Glutamatergic neuron (in vitro differentiated cells): ENCODE data around the gene KCNMA1. TPM values are rescaled to one million over a fixed set of nuclear protein-coding genes. Genes with fewer than 3 reads are reported as not detected.

Source experiments
- DNase-seq: peaks from one replicate; pipeline ENCODE4 v3.0.0; 2022
- H3K27ac Mint-ChIP-seq: one replicate; pipeline ENCODE4 v1.8.0; 2020; ENCODE audit warnings: mild to moderate bottlenecking, mixed read lengths, inconsistent platforms; ENCODE audit not compliant: unreplicated experiment
- H3K27me3 Mint-ChIP-seq: one replicate; pipeline ENCODE4 v1.8.0; 2020; ENCODE audit warnings: mild to moderate bottlenecking, moderate library complexity, mixed read lengths, inconsistent platforms; ENCODE audit not compliant: unreplicated experiment
- H3K36me3 Mint-ChIP-seq: one replicate; pipeline ENCODE4 v1.8.0; 2020; ENCODE audit warnings: mild to moderate bottlenecking, mixed read lengths, inconsistent platforms; ENCODE audit not compliant: unreplicated experiment
- H3K4me1 Mint-ChIP-seq: one replicate; pipeline ENCODE4 v1.8.0; 2020; ENCODE audit warnings: mild to moderate bottlenecking, low read depth, mixed read lengths, inconsistent platforms; ENCODE audit not compliant: unreplicated experiment
- H3K4me3 Mint-ChIP-seq: one replicate; pipeline ENCODE4 v1.8.0; 2020; ENCODE audit warnings: mild to moderate bottlenecking, mixed read lengths, inconsistent platforms; ENCODE audit not compliant: unreplicated experiment
- H3K9me3 Mint-ChIP-seq: one replicate; pipeline ENCODE4 v1.8.0; 2020; ENCODE audit warnings: mild to moderate bottlenecking, moderate library complexity, mixed read lengths, inconsistent platforms; ENCODE audit not compliant: unreplicated experiment
- CTCF ChIP-seq: fragments of 200-600 bp; sonication (generic); IDR thresholded peaks from one replicate; pipeline ENCODE4 v1.5.0; 2021; ENCODE audit not compliant: partially characterized antibody, unreplicated experiment
- total RNA-seq: library from RNA; stranded (reverse); fragmentation: NEBNext Ultra II Directional; extraction: Animal tissue kit (Norgen Biotek cat#: 25700); gene quantifications from one replicate; pipeline ENCODE4 v1.2.1, GENCODE V29; 2021; ENCODE audit not compliant: unreplicated experiment

The KCNMA1 gene
- total RNA-seq, 1 donor from 2014 or later = 3.2 TPM

DNA sequence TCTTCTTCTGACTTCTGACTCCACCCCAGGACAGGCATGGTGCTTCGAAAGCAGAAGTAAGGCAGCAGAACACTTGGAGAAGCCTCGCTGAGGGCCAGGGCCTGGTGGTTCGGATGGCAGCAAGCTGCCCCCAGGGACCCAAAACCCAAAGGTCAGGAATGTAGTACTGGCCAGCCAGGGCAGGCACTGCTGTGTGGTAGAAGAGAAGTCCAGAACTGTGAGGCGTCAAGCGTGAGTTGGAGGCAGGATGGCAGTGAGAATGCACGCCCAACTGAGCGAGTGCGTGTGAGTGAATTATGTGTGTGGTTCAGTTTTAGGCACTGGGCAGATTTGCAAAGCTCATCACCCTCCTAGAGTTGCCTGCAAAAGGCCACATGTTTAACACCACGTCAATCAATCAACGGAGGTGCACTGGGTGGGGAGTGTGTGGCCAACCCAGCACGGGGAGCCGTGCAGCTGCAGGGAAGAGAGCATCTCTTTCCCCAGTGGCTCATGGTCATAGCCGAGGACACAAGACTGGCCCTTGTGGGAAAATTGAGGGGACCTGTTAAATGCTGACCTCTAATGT is 144.3 kb downstream of the KCNMA1 start:
- H3K4me3 Mint-ChIP-seq = no peak overlapping the region
- peaks cover 6% of the 10 kb centered on the region for H3K4me1 Mint-ChIP-seq
- no peaks in the 10 kb centered on the region for H3K36me3 Mint-ChIP-seq
- H3K9me3 Mint-ChIP-seq = no peaks in the 10 kb centered on the region
- DNase-seq = no peak
- no peaks in the 10 kb centered on the region for H3K27me3 Mint-ChIP-seq
- H3K27ac Mint-ChIP-seq = no peak overlapping the region
- TF ChIP-seq CTCF = no peak

- no peak overlapping the region for H3K27ac Mint-ChIP-seq
Observed at GRCh38 chr10:77492368-77492994, 145.1 kb downstream of the KCNMA1 start.

GRCh38 chr10:77490534-77491314 is 146.9 kb downstream of the KCNMA1 start:
- H3K36me3 Mint-ChIP-seq = peaks cover 8% of the 10 kb centered on the region
- H3K9me3 Mint-ChIP-seq = peaks cover 3% of the 10 kb centered on the region
- TF ChIP-seq CTCF = no peak
- no peak overlapping the region for H3K27ac Mint-ChIP-seq
- H3K4me3 Mint-ChIP-seq = no peak overlapping the region
- no peak for DNase-seq
- peaks cover 4% of the 10 kb centered on the region for H3K4me1 Mint-ChIP-seq
- no peaks in the 10 kb centered on the region for H3K27me3 Mint-ChIP-seq

More at GRCh38 chr10:77492368-77492994, 145.1 kb downstream of the KCNMA1 start:
- TF ChIP-seq CTCF = no peak
- no peaks in the 10 kb centered on the region for H3K27me3 Mint-ChIP-seq
- H3K4me3 Mint-ChIP-seq = no peak overlapping the region
- no peaks in the 10 kb centered on the region for H3K36me3 Mint-ChIP-seq
- DNase-seq = no peak
- peaks cover 1% of the 10 kb centered on the region for H3K9me3 Mint-ChIP-seq
- H3K4me1 Mint-ChIP-seq = peaks cover 6% of the 10 kb centered on the region

DNA sequence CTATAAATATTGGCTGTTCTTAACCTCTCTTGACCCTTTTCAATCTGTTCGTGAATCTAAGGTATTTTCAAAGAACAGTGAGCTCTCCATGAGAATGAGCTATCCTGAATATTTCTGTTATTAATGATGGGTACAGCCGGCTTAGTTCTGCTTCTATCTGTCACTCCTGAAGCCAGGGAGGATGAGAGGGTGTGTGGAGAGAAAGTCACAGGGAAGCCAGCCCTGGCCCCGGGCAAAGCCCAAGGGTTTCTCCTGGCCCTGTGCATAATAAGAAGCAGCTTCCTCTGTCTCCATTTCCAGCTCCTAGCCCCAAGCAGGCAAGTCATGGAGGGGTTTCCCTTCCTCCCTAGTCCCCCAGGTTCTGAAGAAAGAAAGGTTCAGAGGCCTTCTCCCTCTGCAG is 151.1 kb downstream of the KCNMA1 start:
- H3K4me3 Mint-ChIP-seq = no peak overlapping the region
- H3K9me3 Mint-ChIP-seq = peaks cover 3% of the 10 kb centered on the region
- peaks cover 4% of the 10 kb centered on the region for H3K4me1 Mint-ChIP-seq
- H3K27ac Mint-ChIP-seq = no peak overlapping the region
- no peak for TF ChIP-seq CTCF
- DNase-seq = no peak
- peaks cover 2% of the 10 kb centered on the region for H3K27me3 Mint-ChIP-seq
- H3K36me3 Mint-ChIP-seq = peaks cover 8% of the 10 kb centered on the region

DNA sequence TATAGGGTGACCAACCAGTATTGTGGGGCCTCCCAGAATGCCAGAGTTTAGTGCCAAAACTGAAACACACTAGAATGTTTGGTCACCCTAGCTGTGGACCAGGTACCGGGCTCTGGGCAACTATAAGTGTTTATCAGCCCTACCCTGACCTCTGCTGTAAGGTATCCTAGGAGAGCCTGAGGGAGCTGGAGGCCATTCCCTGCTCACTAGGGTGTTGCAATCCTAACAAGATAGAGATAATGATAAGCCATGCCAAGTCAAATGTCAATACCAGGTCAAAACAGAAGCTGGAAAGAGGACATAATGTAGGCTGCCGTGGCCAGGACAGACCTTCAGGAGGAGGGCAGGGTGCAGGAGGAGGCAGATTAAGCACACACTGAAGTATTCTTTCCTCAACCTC is 151.8 kb downstream of the KCNMA1 start:
- no peak for DNase-seq
- Mint-ChIP-seq H3K36me3 (peaks cover 8% of the 10 kb centered on the region), H3K4me3 (no peak overlapping the region), H3K9me3 (peaks cover 3% of the 10 kb centered on the region), H3K27me3 (peaks cover 2% of the 10 kb centered on the region), H3K27ac (no peak overlapping the region), H3K4me1 (peaks cover 4% of the 10 kb centered on the region)
- no peak for TF ChIP-seq CTCF
